Nephron progenitor cell (in vitro differentiated cells): ENCODE measurements around the gene RUNDC1.
"Not testable (repeated sequence)": the region's sequence is repeated elsewhere in the genome, so short reads cannot be mapped to it uniquely, and the experiment has no call there.

ENCODE experiments used
- DNase-seq: peaks from one replicate; pipeline ENCODE4 v3.0.0; 2021
- H3K27ac Mint-ChIP-seq: 2 replicates; pipeline ENCODE4 v1.8.0; 2021; ENCODE audit warnings: mild to moderate bottlenecking, moderate library complexity, mixed read lengths
- H3K27me3 Mint-ChIP-seq: 2 replicates; pipeline ENCODE4 v1.8.0; 2021; ENCODE audit warnings: mild to moderate bottlenecking, low read depth, mixed read lengths; ENCODE audit not compliant: poor library complexity
- H3K36me3 Mint-ChIP-seq: 2 replicates; pipeline ENCODE4 v1.8.0; 2021; ENCODE audit warnings: low read depth, mixed read lengths
- H3K4me1 Mint-ChIP-seq: 2 replicates; pipeline ENCODE4 v1.8.0; 2021; ENCODE audit warnings: mixed read lengths
- H3K4me3 Mint-ChIP-seq: 2 replicates; pipeline ENCODE4 v1.8.0; 2021; ENCODE audit warnings: mild to moderate bottlenecking, moderate library complexity, mixed read lengths
- H3K9me3 Mint-ChIP-seq: 2 replicates; pipeline ENCODE4 v1.8.0; 2021; ENCODE audit warnings: mild to moderate bottlenecking, moderate library complexity, mixed read lengths
- TF ChIP-seq, protein P1 (sequence below): fragments of 200-600 bp; sonication (generic); IDR thresholded peaks from 2 replicates; pipeline ENCODE4 v1.5.0; 2021; ENCODE audit warnings: antibody characterized with exemption

The RUNDC1 gene

DNA sequence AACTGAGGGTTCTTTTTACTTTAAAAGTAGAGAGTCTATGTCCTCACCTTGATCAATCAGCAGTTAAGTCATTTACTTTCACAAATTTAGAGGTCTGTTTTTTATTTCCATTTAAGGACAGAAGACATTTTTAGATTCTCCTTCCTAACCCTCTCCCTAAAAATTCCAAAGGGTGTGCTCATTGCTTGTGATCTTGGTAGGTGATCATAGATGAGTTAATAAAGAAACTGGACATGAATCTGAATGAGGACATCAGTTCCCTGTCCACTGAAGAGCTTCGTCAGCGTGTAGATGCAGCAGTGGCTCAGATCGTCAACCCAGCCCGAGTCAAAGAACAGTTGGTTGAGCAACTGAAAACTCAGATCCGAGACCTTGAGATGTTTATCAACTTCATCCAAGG is 8.8 kb downstream of the RUNDC1 start:
- Mint-ChIP-seq H3K4me3 (no peak overlapping the region), H3K36me3 (peaks cover 73% of the 10 kb centered on the region), H3K9me3 (no peaks in the 10 kb centered on the region), H3K4me1 (no peaks in the 10 kb centered on the region), H3K27me3 (no peaks in the 10 kb centered on the region), H3K27ac (peak overlapping the region; percentile 69)
- DNase-seq = no peak
- TF ChIP-seq, protein P1, sequence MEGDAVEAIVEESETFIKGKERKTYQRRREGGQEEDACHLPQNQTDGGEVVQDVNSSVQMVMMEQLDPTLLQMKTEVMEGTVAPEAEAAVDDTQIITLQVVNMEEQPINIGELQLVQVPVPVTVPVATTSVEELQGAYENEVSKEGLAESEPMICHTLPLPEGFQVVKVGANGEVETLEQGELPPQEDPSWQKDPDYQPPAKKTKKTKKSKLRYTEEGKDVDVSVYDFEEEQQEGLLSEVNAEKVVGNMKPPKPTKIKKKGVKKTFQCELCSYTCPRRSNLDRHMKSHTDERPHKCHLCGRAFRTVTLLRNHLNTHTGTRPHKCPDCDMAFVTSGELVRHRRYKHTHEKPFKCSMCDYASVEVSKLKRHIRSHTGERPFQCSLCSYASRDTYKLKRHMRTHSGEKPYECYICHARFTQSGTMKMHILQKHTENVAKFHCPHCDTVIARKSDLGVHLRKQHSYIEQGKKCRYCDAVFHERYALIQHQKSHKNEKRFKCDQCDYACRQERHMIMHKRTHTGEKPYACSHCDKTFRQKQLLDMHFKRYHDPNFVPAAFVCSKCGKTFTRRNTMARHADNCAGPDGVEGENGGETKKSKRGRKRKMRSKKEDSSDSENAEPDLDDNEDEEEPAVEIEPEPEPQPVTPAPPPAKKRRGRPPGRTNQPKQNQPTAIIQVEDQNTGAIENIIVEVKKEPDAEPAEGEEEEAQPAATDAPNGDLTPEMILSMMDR = no peak

DNA sequence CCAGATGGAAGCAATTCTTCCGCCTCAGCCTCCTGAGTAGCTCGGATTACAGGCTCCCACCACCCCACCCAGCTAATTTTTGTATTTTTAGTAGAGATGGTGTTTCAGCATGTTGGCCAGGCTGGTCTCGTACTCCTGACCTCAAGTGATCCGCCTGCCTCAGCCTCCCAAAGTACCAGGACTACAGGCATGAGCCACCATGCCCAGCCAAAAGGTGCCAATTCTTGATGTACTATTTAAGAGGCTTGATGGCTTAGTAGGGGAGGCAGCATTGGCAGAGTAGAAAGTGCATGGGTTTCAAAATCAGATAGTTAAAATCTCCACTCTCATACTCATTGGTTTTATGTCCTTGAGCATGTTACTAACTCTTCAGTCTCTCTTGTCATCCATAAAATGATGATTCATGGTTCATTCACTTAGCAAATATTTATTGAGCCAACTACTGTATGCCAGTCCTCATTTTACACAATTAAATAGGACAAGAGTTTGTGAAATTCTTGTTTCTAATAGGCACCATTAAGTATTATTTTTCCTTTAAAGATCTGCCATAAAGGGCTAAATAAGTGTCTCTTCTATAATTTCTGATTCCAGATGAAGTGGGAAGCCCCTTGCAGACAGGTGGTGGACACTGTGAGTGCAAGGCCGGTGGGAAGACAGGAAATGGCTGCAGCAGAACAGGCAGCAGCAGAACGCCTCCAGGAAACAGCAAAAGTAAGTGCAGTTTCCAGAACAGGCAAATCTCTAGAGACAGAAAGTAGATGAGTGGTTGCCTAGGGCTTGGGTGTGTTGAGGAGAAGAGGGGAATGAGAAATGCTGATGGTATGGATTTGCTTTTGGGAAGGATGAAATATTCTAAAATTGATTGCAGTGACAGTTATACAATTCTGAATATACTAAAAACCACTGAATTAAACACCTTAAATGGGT is 9.6 kb downstream of the RUNDC1 start:
- Mint-ChIP-seq H3K36me3 (peaks cover 68% of the 10 kb centered on the region), H3K4me1 (no peaks in the 10 kb centered on the region), H3K27ac (peak overlapping the region; percentile 12), H3K27me3 (no peaks in the 10 kb centered on the region), H3K4me3 (no peak overlapping the region), H3K9me3 (no peaks in the 10 kb centered on the region)
- TF ChIP-seq, protein P1 = no peak
- DNase-seq = no peak

DNA sequence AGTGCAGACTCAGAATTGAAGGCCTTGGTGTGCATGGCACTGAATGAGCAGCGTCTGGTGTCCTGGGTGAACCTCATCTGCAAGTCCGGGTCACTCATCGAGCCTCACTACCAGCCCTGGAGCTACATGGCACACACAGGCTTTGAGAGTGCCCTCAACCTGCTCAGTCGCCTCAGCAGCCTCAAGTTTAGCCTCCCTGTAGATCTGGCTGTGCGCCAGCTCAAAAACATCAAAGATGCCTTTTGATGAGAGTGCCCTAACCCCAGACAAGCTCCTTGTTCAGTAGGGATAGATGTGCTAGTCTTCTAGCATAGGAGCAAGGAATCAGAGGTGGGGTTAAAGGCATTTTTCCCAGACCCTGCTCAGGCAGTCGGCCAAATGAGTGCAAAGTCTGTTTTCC is 11.1 kb downstream of the RUNDC1 start:
- H3K4me3 Mint-ChIP-seq = no peak overlapping the region
- peaks cover 62% of the 10 kb centered on the region for H3K36me3 Mint-ChIP-seq
- DNase-seq = no peak
- no peak overlapping the region for H3K27ac Mint-ChIP-seq
- TF ChIP-seq, protein P1 = no peak
- H3K4me1 Mint-ChIP-seq = no peaks in the 10 kb centered on the region
- no peaks in the 10 kb centered on the region for H3K9me3 Mint-ChIP-seq
- H3K27me3 Mint-ChIP-seq = no peaks in the 10 kb centered on the region

DNA sequence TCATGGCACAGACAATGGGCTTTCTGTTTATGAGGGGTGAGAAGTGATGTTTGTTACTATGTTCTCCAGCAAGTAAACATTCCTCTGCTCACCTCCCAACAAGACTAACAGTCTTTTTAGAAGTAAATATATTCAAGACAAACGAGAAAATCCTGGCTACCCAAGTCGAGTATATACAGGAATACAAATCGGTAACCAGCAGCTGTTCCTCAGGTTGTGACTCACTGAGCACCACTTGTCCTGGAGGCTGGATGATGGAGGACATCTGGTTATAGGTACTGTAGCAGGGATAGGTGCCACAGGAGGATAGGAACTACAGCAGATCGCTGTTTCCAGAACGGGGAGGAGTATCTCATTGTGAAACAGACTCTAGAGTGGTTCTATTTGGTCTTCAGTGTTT is 12.5 kb downstream of the RUNDC1 start:
- Mint-ChIP-seq H3K4me1 (peaks cover 10% of the 10 kb centered on the region), H3K4me3 (no peak overlapping the region), H3K27me3 (no peaks in the 10 kb centered on the region), H3K27ac (no peak overlapping the region), H3K36me3 (peaks cover 52% of the 10 kb centered on the region), H3K9me3 (no peaks in the 10 kb centered on the region)
- DNase-seq = no peak
- TF ChIP-seq, protein P1 = no peak

DNA sequence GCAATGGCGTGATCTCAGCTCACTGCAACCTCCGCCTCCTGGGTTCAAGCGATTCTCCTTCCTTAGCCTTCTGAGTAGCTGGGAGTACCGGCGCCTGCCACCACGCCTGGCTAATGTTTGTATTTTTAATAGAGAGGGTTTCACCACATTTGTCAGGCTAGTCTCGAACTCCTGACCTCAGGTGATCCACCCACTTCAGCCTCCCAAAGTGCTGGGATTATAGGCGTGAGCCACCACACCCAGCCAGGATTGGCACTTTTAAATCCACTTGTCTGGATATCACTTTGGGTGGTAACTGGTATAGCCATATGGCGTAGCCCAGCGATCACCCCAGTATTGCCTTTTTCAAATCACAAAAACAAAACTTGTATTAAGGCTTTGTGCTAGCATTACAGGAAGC is 13.5 kb downstream of the RUNDC1 start:
- not testable (repeated sequence) for H3K4me3 Mint-ChIP-seq, H3K9me3 Mint-ChIP-seq, DNase-seq

DNA sequence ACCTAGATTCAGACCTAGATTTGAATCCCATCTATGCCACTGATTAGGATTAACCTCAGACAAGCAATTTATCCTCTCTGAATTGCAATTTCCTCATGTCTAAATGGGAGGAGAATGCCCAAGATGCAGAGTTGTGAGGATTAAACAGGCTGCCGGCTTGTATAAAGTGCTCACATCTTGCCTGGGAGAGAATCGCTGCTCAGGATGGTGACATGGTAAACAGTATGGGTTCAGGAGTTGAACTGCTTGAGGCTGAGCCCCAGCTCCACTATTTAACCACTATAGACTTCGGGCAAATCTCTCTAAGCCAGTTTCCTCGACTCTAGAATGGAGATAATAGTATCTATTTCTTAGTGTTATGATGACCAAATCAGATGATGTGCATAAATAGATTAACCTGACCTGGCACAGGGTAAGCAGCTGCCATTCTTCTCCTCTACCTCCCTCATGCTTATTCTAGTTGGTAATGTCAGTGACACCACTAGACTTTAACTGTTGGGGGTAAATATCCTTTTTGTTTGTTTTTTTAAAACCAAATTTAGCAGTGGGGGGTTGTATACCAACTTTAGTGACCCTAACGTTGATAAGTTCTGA is 17.1 kb downstream of the RUNDC1 start:
- peak overlapping the region; percentile 100 for H3K27ac Mint-ChIP-seq
- H3K27me3 Mint-ChIP-seq = no peaks in the 10 kb centered on the region
- H3K4me3 Mint-ChIP-seq = peak overlapping the region; percentile 99
- TF ChIP-seq, protein P1 = no peak
- H3K4me1 Mint-ChIP-seq = peaks cover 32% of the 10 kb centered on the region
- H3K9me3 Mint-ChIP-seq = no peaks in the 10 kb centered on the region
- peaks cover 37% of the 10 kb centered on the region for H3K36me3 Mint-ChIP-seq
- DNase-seq = no peak

More for the DNA sequence above, 13.5 kb downstream of the RUNDC1 start:
- Mint-ChIP-seq H3K27ac (peak overlapping the region; percentile 36), H3K36me3 (peaks cover 42% of the 10 kb centered on the region), H3K4me1 (peaks cover 18% of the 10 kb centered on the region)
- not testable (repeated sequence) for H3K27me3 Mint-ChIP-seq
